ENCODE measurements around the gene SPARCL1.

Gene SPARCL1

GRCh38 chr4:87566276-87566675, 37.1 kb upstream of the SPARCL1 start:
- no peak overlapping the region for H3K4me3 ChIP-seq (replicated peaks in 1 of 2; ENCODE audit: low read depth in 2 of 2, low read length in 2 of 2)
- DNase-seq (ENCODE audit: low read depth in 2 of 2): no peak
- TF ChIP-seq CTCF (IDR thresholded peaks at IDR 0.05; ENCODE audit: low read depth, low read length): no peak

GRCh38 chr4:87565746-87566145, 36.6 kb upstream of the SPARCL1 start:
- H3K4me3 ChIP-seq (replicated peaks in 1 of 2; ENCODE audit: low read depth in 2 of 2, low read length in 2 of 2): no peak overlapping the region
- TF ChIP-seq CTCF (IDR thresholded peaks at IDR 0.05; ENCODE audit: low read depth, low read length): no peak
- no peak for DNase-seq (ENCODE audit: low read depth in 2 of 2)

GRCh38 chr4:87560802-87561201, 31.6 kb upstream of the SPARCL1 start:
- no peak for DNase-seq (ENCODE audit: low read depth in 2 of 2)
- H3K4me3 ChIP-seq (replicated peaks in 1 of 2; ENCODE audit: low read depth in 2 of 2, low read length in 2 of 2): no peak overlapping the region
- no peak for TF ChIP-seq CTCF (IDR thresholded peaks at IDR 0.05; ENCODE audit: low read depth, low read length)

- DNase-seq (ENCODE audit: low read depth in 2 of 2): no peak
- H3K4me3 ChIP-seq (replicated peaks in 1 of 2; ENCODE audit: low read depth in 2 of 2, low read length in 2 of 2): no peak overlapping the region
- TF ChIP-seq CTCF (IDR thresholded peaks at IDR 0.05; ENCODE audit: low read depth, low read length): no peak
Measured at GRCh38 chr4:87559090-87559837, 30.1 kb upstream of the SPARCL1 start.

GRCh38 chr4:87557348-87557747, 28.2 kb upstream of the SPARCL1 start:
- DNase-seq (ENCODE audit: low read depth in 2 of 2): no peak
- TF ChIP-seq CTCF (IDR thresholded peaks at IDR 0.05; ENCODE audit: low read depth, low read length): no peak
- no peak overlapping the region for H3K4me3 ChIP-seq (replicated peaks in 1 of 2; ENCODE audit: low read depth in 2 of 2, low read length in 2 of 2)

GRCh38 chr4:87555773-87556619, 26.8 kb upstream of the SPARCL1 start:
- H3K4me3 ChIP-seq (replicated peaks in 1 of 2; ENCODE audit: low read depth in 2 of 2, low read length in 2 of 2): no peak overlapping the region
- peak; percentile 83 to 88 for DNase-seq (ENCODE audit: low read depth in 2 of 2)
- peak; percentile 3 for TF ChIP-seq CTCF (IDR thresholded peaks at IDR 0.05; ENCODE audit: low read depth, low read length)
